K562 (cell line): Measurements from ENCODE around the gene ASPRV1. TPM values are rescaled to one million over a fixed set of nuclear protein-coding genes. Genes with fewer than 3 reads are reported as not detected.
A peak's percentile ranks its signal among the peaks of the same experiment; 100 is the strongest.

Experiments used
- CBFA2T3 ChIP-seq: fragments of 450-650 bp; IDR thresholded peaks from 2 replicates; pipeline ENCODE4 v1.6.1; 2017
- CHD1 ChIP-seq: fragments of 200-600 bp; sonication (generic); IDR thresholded peaks from one replicate; pipeline ENCODE4 v1.6.1; 2012; ENCODE audit warnings: mild to moderate bottlenecking, moderate library complexity, low read length, inconsistent platforms
- CREB3 ChIP-seq: fragments of 450-650 bp; conservative IDR thresholded peaks from 2 replicates; pipeline ENCODE4 v1.6.1; 2016; ENCODE audit warnings: missing genetic modification characterization, low read depth, mild to moderate bottlenecking, missing compliant biosample characterization, moderate library complexity
- EP400 ChIP-seq: fragments of 450-650 bp; IDR thresholded peaks from 2 replicates; pipeline ENCODE4 v1.6.1; 2017; ENCODE audit warnings: antibody characterized with exemption, mild to moderate bottlenecking, moderate library complexity
- ESRRA ChIP-seq: fragments of 450-650 bp; IDR thresholded peaks from 2 replicates; pipeline ENCODE4 v1.6.1; 2014; ENCODE audit warnings: low read depth, mild to moderate bottlenecking, moderate library complexity, borderline replicate concordance
- ETV6 ChIP-seq, 3 experiments: fragments of 150-350 bp in 1 of 3; sonication (generic) in 1 of 3; formaldehyde crosslinking in 1 of 3; IDR thresholded peaks; 2 replicates each; pipeline versions ENCODE4 v1.6.1 to v1.8.0; 2014 to 2022; ENCODE audit warnings: borderline replicate concordance in 2 of 3, low read depth in 2 of 3, antibody characterized with exemption in 1 of 3, low read length in 1 of 3, mild to moderate bottlenecking in 1 of 3, missing genetic modification reagents in 1 of 3
- KDM4B ChIP-seq, 2 experiments: fragments of 450-650 bp in 1 of 2; sonication (generic) in 1 of 2; IDR thresholded peaks; 2 replicates each; pipeline ENCODE4 v1.6.1; 2016 to 2017; ENCODE audit warnings: borderline replicate concordance in 2 of 2, antibody characterized with exemption in 1 of 2, low read depth in 1 of 2, mild to moderate bottlenecking in 1 of 2
- LCOR ChIP-seq: sonication (generic); formaldehyde crosslinking; IDR thresholded peaks from 2 replicates; pipeline ENCODE4 v1.8.0; 2022; ENCODE audit warnings: mild to moderate bottlenecking, missing genetic modification reagents
- MLX ChIP-seq, 2 experiments: fragments of 450-650 bp in 1 of 2; sonication (generic) in 1 of 2; formaldehyde crosslinking; conservative IDR thresholded peaks; 2 replicates each; pipeline versions ENCODE4 v1.4.0 to v1.8.1; 2020 to 2022; ENCODE audit warnings: mild to moderate bottlenecking in 1 of 2, missing genetic modification reagents in 1 of 2
- MXD1 ChIP-seq: fragments of 250-450 bp; sonication (Bioruptor Pico); IDR thresholded peaks from 2 replicates; pipeline ENCODE4 v1.8.0; 2021; ENCODE audit warnings: borderline replicate concordance, mild to moderate bottlenecking, moderate library complexity; ENCODE audit not compliant: poor library complexity, severe bottlenecking
- NR4A1 ChIP-seq, 2 experiments: fragments of 250-450 bp in 1 of 2; fragments of 450-650 bp in 1 of 2; sonication (Bioruptor Pico) in 1 of 2; IDR thresholded peaks; 2 replicates each; pipeline versions ENCODE4 v1.4.0 to v1.6.1; 2016 to 2020; ENCODE audit warnings: mild to moderate bottlenecking in 2 of 2, missing compliant biosample characterization in 1 of 2, missing genetic modification characterization in 1 of 2, moderate library complexity in 1 of 2
- PHTF2 ChIP-seq: fragments of 250-450 bp; sonication (Bioruptor Pico); IDR thresholded peaks from 2 replicates; pipeline ENCODE4 v1.5.0; 2021; ENCODE audit warnings: mild to moderate bottlenecking
- POLR3G ChIP-seq: IDR thresholded peaks from 2 replicates; pipeline ENCODE4 v1.6.1; 2011; ENCODE audit not compliant: insufficient read length, insufficient replicate concordance; ENCODE audit errors: extremely low read depth
- RAD51 ChIP-seq: fragments of 450-650 bp; IDR thresholded peaks from 2 replicates; pipeline ENCODE4 v1.7.1; 2016; ENCODE audit warnings: low read depth, mild to moderate bottlenecking, borderline replicate concordance
- SMAD2 ChIP-seq: fragments of 150-350 bp; IDR thresholded peaks from 2 replicates; pipeline ENCODE4 v1.6.1; 2014; ENCODE audit warnings: low read depth, mild to moderate bottlenecking, low read length
- SP1 ChIP-seq: sonication (generic); formaldehyde crosslinking; IDR thresholded peaks from 2 replicates; pipeline ENCODE4 v1.8.1; 2022; ENCODE audit warnings: mild to moderate bottlenecking, missing genetic modification reagents
- TGIF2 ChIP-seq: sonication (generic); formaldehyde crosslinking; IDR thresholded peaks from 2 replicates; pipeline ENCODE4 v1.8.1; 2022; ENCODE audit warnings: mild to moderate bottlenecking, missing genetic modification reagents, moderate library complexity
- TRIM24 ChIP-seq, 2 experiments: fragments of 450-650 bp; IDR thresholded peaks; 2 replicates each; pipeline ENCODE4 v1.6.1; 2016
- TRIM25 ChIP-seq: fragments of 450-650 bp; IDR thresholded peaks from 2 replicates; pipeline ENCODE4 v1.7.0; 2016; ENCODE audit warnings: borderline replicate concordance
- ZNF436 ChIP-seq: fragments of 250-450, 450-650 bp; sonication (Bioruptor Pico); formaldehyde crosslinking; IDR thresholded peaks from 2 replicates; pipeline ENCODE4 v1.7.0; 2020; ENCODE audit warnings: mild to moderate bottlenecking
- ZNF830 ChIP-seq: fragments of 250-450 bp; sonication (Bioruptor Pico); IDR thresholded peaks from 2 replicates; pipeline ENCODE4 v1.5.0; 2021; ENCODE audit warnings: mild to moderate bottlenecking
- polyA plus RNA-seq, 8 experiments: library from polyadenylated mRNA; depleted of rRNA in 4 of 8; stranded (reverse) in 5 of 8; unstranded in 3 of 8; fragments of >200 nt; fragmentation: Nextera tagmentation in 2 of 8; fragmentation: Illumina TruSeq in 1 of 8; extraction: Ambion mirVana in 2 of 8; extraction: Trizol in 1 of 8; gene quantifications; 2 replicates each; pipeline versions ENCODE4 v1.2.1 to v1.2.3, GENCODE V29; 2011 to 2014; ENCODE audit warnings: inconsistent platforms in 1 of 8, missing spikeins in 1 of 8
- total RNA-seq, 7 experiments: library from RNA; depleted of rRNA in 6 of 7; stranded (reverse); fragments of >200 nt in 6 of 7; fragmentation: Illumina TruSeq in 2 of 7; extraction: Trizol in 2 of 7; gene quantifications; 2 replicates each; pipeline versions ENCODE4 v1.2.1 to v1.2.3, GENCODE V29; 2011 to 2021; ENCODE audit warnings: low replicate concordance in 1 of 7

The ASPRV1 gene
- total and polyA plus RNA-seq, 9 of the 15 experiments (the other 6 are each of a cell fraction or from before 2014, with no cell fraction given), result 0.17 to 0.72 (median 0.47) TPM; not detected in 1

GRCh38 chr2:69946351-69947324 is 14.8 kb downstream of the ASPRV1 start (continued):
- TF ChIP-seq POLR3G (no peak), MLX (CRISPR knock-in tag; conservative IDR thresholded peaks at IDR 0.05) (no peak), CREB3 (tag) (no peak), CBFA2T3 (no peak), KDM4B (IDR thresholded peaks at IDR 0.05; ENCODE audit: borderline replicate concordance in 2 of 2, low read depth in 1 of 2) (no peak), ETV6 (IDR thresholded peaks at IDR 0.05; ENCODE audit: borderline replicate concordance in 1 of 2, low read depth in 2 of 2, low read length in 1 of 2) (no peak), ETV6 (CRISPR knock-in tag; IDR thresholded peaks at IDR 0.05; ENCODE audit: borderline replicate concordance) (no peak), MXD1 (no peak), LCOR (CRISPR knock-in tag) (no peak), TRIM24 (IDR thresholded peaks at IDR 0.05) (no peak), NR4A1 (CRISPR knock-in tag; IDR thresholded peaks at IDR 0.05) (no peak), NR4A1 (tag; IDR thresholded peaks at IDR 0.05) (no peak), ZNF830 (no peak), PHTF2 (CRISPR knock-in tag) (no peak), EP400 (peak; percentile 10; the same call in 1 of the 2 replicates), SP1 (CRISPR knock-in tag) (no peak), ESRRA (0 out of 2 replicates have a peak, but pooled peaks have one; percentile 9), TRIM25 (no peak), SMAD2 (no peak), ZNF436 (CRISPR knock-in tag) (no peak), CHD1 (no peak), RAD51 (no peak), TGIF2 (CRISPR knock-in tag) (no peak)
